ENCODE data around the gene WDR93. TPM values are rescaled to one million over a fixed set of nuclear protein-coding genes. Genes with fewer than 3 reads are reported as not detected.
"Not testable (repeated sequence)": the region's sequence is repeated elsewhere in the genome, so short reads cannot be mapped to it uniquely, and the experiment has no call there.

Gene WDR93
- polyA plus RNA-seq, 1 donor from 2014 or later = not detected

DNA sequence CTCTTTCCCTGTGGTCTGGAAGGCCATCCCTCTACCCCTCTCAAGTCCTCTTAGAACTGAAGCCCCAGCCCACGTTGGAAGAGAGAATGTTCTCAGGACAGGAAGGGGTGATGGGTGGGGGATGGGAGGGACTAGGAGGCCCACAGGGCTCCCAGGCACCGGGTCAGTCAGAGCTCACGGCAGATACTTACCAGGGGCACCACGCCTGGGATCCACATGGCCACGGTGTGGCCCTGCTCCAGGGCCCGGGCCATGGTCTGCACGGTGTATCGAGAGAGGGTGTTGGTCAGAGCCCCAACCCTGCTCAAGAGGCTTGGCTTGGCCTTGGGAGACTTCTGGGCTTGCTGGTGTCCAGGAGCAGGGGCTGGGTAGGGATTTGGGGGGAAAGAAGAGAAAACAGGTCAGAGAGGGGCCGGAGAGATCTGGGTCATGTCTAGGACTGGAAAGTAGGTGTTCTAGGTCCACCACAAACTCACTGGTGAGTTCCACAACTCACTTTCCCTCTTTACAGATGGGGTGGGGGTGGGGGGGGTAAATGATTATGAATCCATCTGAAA lies 21.2 kb upstream of the WDR93 start:
- H3K27ac Mint-ChIP-seq = no peak overlapping the region
- peaks cover 0 to 4% (median 4%) of the 10 kb centered on the region in 3 donors for H3K4me1 Mint-ChIP-seq
- H3K9me3 Mint-ChIP-seq = peaks cover 0 to 5% (median 1%) of the 10 kb centered on the region in 3 donors
- H3K36me3 Mint-ChIP-seq = no peaks in the 10 kb centered on the region
- H3K4me3 Mint-ChIP-seq = no peak overlapping the region
- peaks cover 6% of the 10 kb centered on the region for H3K27me3 Mint-ChIP-seq

DNA sequence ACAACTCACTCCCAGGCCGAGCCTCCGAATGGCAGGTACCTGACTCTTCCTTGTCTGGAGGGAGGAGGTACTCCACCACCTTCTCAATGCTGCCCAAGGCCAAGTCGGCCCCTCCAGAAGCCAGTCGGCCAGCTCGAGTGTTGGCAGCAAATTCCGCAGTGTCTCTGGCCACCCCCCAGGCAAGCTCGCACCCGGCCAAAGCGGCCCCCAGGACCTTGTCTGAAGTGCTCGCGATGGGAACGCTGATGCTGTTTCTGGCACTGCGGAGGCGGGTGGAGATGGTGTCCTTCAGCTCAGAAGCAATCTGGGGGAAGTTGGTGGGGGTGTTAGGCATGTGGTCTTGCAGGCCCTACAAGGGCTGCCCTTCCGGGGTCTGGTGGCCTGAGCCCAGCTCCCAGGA lies 20.7 kb upstream of the WDR93 start:
- H3K4me3 Mint-ChIP-seq = no peak overlapping the region
- peaks cover 0 to 1% (median under 1%) of the 10 kb centered on the region in 3 donors for H3K4me1 Mint-ChIP-seq
- H3K36me3 Mint-ChIP-seq = no peaks in the 10 kb centered on the region
- peaks cover 0 to 5% (median 1%) of the 10 kb centered on the region in 3 donors for H3K9me3 Mint-ChIP-seq
- no peak overlapping the region for H3K27ac Mint-ChIP-seq
- H3K27me3 Mint-ChIP-seq = peaks cover under 1% of the 10 kb centered on the region

DNA sequence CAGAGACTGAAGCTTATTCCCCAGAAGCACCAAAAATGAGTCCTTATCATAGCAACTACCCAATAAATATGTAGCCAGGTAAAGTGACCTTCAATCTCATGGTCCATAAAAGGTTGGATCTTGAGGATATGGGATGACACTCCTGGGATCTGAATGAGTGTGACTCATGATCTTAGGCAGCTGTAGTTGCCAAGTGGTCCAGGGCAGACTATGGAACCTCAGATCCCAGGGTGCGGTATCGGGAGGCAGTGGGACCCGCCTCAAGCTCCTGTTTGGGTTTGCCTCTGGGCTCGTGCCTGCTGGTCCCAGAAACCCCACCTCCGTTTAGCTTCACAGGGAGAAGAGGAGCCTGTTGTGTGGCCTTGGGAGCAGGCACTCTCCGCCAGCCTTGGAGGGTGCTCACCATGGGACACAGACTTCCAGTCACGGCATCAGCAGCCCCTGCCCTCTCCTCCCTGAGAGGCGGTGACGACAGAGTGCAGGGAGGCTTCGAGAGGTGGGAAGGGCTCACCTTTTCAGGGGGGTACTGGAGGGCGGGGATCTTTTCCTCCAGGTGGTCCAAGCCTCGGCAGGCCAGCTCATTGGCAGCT lies 19.5 kb upstream of the WDR93 start:
- H3K9me3 Mint-ChIP-seq = peaks cover 0 to 5% (median 1%) of the 10 kb centered on the region in 3 donors
- H3K27me3 Mint-ChIP-seq = no peaks in the 10 kb centered on the region
- H3K36me3 Mint-ChIP-seq = no peaks in the 10 kb centered on the region
- H3K4me1 Mint-ChIP-seq = no peaks in the 10 kb centered on the region
- H3K4me3 Mint-ChIP-seq = no peak overlapping the region
- no peak overlapping the region for H3K27ac Mint-ChIP-seq

DNA sequence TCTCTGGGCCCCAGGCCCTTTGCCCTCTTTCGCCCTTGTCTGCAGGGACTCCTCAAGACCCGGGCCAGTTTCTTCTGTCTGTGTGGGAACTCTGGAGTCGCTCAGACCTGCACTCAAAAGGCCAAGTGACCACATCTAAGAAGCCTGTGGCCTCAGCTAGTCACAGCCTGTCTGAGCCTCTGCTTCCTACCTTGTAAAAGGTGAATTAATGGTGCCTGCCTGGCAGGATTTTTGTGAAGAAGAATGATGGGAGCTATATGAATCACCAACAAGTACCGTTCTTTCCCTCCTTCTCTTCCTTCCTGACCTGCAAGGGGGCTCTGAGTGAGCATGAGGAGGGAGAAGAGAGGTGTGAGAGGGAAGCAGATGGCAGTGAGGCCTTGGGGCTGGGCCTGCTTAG lies 18.9 kb upstream of the WDR93 start:
- Mint-ChIP-seq H3K9me3 (peaks cover 0 to 5% (median 1%) of the 10 kb centered on the region in 3 donors), H3K4me1 (no peaks in the 10 kb centered on the region), H3K4me3 (no peak overlapping the region), H3K27me3 (no peaks in the 10 kb centered on the region), H3K36me3 (no peaks in the 10 kb centered on the region), H3K27ac (no peak overlapping the region)

DNA sequence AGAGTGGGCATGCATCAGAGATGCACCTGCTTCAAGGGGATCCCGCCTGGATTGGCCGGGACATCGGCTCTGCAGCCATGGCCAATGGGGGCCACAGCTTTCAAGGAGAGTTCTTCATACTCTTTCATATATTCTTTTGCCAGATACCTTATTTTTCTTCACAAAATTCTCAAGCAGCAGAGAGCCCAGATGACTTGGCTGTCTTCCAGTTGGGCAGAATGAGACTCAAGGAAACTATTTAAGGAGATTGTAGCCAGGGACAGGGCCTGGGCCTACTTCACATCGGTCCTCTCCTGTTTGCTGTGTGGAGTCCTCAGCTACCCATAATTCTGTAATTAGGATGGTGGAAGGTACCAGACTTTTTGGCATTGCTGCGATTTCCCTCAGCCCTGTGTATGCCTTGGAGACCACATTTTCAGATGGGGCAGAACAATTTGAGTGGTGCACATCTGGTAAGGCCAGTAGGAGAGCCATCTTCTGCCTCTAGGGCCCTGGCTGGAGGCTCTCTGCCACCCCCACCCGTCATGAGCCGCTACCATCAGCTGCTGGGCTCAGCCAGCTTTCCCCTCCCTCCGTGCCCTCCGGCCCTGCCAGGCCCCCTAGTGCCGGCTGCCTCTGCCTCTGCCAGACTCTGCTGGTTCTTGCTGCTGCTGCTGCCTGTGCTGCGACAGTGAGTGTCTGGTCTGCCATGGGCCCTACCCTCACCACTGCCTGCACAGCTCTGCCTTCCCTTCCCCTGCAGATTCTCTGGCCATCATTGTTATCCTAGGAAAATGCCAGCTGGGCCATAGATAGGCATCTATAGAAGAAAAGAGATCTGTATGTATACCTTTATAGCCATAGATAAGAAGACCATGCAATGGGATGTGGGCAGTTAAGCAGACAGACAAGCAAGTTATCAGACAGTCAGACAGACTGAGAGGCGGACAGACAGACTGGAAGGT lies 18.1 kb upstream of the WDR93 start:
- Mint-ChIP-seq H3K9me3 (peaks cover 0 to 5% (median 1%) of the 10 kb centered on the region in 3 donors), H3K27me3 (no peaks in the 10 kb centered on the region), H3K4me3 (no peak overlapping the region), H3K4me1 (no peaks in the 10 kb centered on the region), H3K36me3 (no peaks in the 10 kb centered on the region), H3K27ac (no peak overlapping the region)

DNA sequence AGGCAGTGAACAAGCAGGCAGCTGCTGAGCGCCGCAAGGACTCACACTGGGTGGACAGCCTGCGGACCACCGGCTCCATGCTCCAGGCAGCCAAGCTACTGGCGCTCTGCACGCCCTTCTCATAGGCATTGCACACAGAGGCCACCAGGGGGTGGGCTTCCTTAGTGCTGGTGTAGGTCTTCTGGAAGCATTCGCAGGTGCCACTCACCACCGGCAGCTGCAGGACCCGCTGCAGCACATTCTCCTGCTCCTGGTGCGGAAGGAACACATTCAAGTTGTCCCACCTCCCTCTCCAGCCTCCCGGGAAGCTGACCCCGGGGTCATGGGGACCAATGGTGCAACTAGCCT lies 17.5 kb upstream of the WDR93 start:
- H3K4me3 Mint-ChIP-seq = no peak overlapping the region
- no peak overlapping the region for H3K27ac Mint-ChIP-seq
- no peaks in the 10 kb centered on the region for H3K4me1 Mint-ChIP-seq
- no peaks in the 10 kb centered on the region for H3K36me3 Mint-ChIP-seq
- peaks cover 0 to 5% (median 1%) of the 10 kb centered on the region in 3 donors for H3K9me3 Mint-ChIP-seq
- no peaks in the 10 kb centered on the region for H3K27me3 Mint-ChIP-seq

DNA sequence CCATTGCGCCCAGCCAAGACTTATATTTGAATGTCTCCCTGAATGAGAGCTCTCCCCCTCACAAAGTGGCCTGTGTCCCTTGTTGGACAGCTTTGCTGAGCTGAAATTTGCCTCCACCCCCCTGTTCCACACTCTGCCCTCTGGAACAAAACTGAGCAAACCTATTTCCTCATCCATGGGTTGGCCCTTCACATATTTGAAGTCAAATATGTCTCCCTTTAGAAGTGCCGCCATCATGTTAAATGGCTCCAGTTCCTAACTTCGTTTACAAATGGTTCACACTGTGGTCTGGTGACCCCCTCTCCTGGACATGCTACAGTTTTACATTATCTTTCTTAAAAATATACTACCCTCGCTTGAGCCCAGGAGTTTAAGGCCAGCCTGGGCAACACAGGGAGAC lies 16.1 kb upstream of the WDR93 start:
- Mint-ChIP-seq H3K27ac (no peak overlapping the region), H3K4me3 (no peak overlapping the region), H3K9me3 (peaks cover 0 to 3% (median 0%) of the 10 kb centered on the region in 3 donors), H3K4me1 (no peaks in the 10 kb centered on the region), H3K27me3 (no peaks in the 10 kb centered on the region), H3K36me3 (peaks cover 1% of the 10 kb centered on the region)

DNA sequence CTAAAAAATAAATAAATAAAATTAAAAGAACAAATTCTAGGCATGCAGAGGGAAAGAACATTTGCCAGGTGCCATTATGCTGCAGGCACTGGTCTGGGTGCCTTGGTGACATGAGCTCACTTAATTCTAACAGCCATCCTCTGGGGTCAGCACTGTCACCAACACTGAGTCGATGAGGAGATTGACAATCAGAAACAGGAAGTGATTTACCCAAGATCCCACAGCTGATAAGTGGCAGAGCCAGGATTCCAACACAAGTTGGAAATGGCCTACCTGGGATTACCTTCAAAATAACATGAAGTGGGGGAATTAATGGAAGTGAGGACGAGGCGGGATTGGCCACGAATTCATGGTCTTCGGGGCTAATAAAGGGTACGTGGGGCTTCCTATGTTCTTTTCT lies 15.0 kb upstream of the WDR93 start:
- Mint-ChIP-seq H3K27me3 (no peaks in the 10 kb centered on the region), H3K36me3 (peaks cover 1% of the 10 kb centered on the region), H3K27ac (no peak overlapping the region), H3K9me3 (peaks cover 0 to 3% (median 0%) of the 10 kb centered on the region in 3 donors), H3K4me3 (no peak overlapping the region), H3K4me1 (no peaks in the 10 kb centered on the region)

DNA sequence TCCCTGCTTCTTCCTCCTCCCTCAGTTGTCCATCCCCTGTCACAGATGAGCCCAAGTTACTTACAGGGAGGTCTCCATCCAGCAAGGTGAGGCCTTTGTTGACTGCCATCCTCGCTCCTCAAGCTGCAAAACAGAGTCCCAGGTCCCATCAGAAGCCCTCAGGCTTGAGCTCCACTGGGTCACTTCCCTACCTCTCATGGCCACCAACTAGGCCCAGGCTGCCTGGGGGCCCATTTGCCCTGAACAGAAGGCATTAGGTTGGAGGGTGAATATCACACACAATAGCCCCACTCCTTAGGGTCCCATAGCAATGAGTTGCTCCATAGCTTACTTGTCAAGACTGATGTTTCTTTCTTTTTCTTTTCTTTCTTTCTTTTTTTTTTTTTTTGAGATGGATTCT lies 13.2 kb upstream of the WDR93 start:
- H3K4me3 Mint-ChIP-seq = no peak overlapping the region
- peak overlapping the region in 1 of 3 donors; percentile 7 for H3K27ac Mint-ChIP-seq
- H3K4me1 Mint-ChIP-seq = no peaks in the 10 kb centered on the region
- H3K9me3 Mint-ChIP-seq = peaks cover 0 to 3% (median 0%) of the 10 kb centered on the region in 3 donors
- H3K36me3 Mint-ChIP-seq = peaks cover 1% of the 10 kb centered on the region
- H3K27me3 Mint-ChIP-seq = no peaks in the 10 kb centered on the region

DNA sequence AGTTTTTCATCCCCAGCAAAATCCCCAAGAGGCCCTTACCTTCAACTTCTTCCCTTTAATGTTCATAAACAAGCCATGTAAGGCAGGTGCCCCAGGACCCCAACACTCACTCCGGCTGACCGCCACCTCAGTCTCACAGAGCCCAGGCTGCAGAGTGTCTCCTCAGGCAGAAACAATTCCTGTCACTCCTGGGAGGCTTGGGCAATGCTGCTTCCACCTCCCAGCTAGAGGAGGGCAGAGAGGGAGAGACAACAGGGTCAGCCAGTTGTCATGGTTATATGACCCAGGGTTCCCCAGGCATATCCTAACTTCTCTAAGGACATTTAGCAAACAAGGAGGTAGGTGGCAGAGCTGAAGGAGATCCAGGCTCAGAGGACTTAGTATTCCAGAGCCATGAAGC lies 11.4 kb upstream of the WDR93 start, which contains the start of gene PLIN1:
TSS of gene PLIN1 (minus strand) at position 156 of the 400 bp plus-strand sequence. CDS start 1,878 bp downstream, outside the sequence.
- H3K27ac Mint-ChIP-seq = peak within 1 kb of the TSS in 1 of 3 donors; percentile 19
- H3K4me3 Mint-ChIP-seq = no peak within 1 kb of the TSS
- no peaks in the 10 kb centered on the region for H3K9me3 Mint-ChIP-seq
- no peaks in the 10 kb centered on the region for H3K27me3 Mint-ChIP-seq
- peaks cover 1% of the 10 kb centered on the region for H3K36me3 Mint-ChIP-seq
- H3K4me1 Mint-ChIP-seq = no peaks in the 10 kb centered on the region

DNA sequence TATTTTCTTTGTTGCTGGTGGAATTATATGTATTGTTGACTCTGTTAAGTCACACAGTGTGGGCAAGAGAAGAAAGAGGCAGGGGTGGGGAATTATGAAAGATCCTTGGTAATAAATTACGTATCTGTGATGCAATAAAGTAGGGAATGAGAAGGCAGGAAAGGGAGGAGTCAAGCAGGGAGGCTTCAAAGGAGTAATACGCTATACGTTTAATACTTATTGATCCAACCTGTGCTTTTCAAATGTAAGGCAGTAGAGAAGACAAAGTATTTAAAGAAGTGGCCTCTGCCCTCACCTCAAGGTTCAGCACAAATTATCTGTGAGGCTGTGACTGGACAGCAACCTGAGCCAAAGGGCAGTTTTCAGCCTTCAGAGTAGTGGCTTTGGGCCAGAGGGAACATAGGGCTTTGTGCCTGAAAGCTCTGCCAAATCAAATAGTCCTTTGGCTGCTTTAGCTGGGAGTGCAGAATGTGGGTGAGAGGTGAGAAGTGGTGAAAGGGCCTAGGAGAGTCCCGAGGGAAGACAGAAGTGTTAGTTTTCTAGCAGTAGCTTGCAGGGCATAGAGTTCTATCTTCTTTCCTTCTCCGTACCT lies 10.2 kb upstream of the WDR93 start:
- Mint-ChIP-seq H3K36me3 (peaks cover 1% of the 10 kb centered on the region), H3K4me1 (no peaks in the 10 kb centered on the region), H3K27me3 (no peaks in the 10 kb centered on the region), H3K4me3 (no peak overlapping the region), H3K9me3 (no peaks in the 10 kb centered on the region), H3K27ac (no peak overlapping the region)

DNA sequence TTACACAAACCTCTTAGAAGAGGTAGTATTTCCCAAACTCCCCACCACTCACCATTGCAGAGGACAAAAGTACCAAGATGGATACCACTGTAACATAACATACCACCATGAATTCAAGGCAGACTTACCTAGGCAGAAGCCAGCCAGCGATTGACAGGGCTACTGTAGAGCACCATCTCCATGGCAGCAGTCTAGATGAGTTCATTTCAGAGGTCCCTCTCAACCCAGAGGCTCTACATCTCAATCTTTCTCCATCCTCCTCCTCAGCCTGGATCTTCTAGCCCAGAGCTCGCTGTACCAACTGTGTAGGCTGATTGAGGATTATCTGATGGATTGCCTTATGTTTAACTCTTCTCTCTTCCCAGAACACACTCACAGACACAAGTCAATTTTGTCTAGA lies 9.5 kb upstream of the WDR93 start:
- Mint-ChIP-seq H3K27ac (peak overlapping the region in 1 of 3 donors; percentile 37), H3K4me3 (no peak overlapping the region), H3K4me1 (no peaks in the 10 kb centered on the region), H3K36me3 (peaks cover 1% of the 10 kb centered on the region), H3K9me3 (no peaks in the 10 kb centered on the region), H3K27me3 (no peaks in the 10 kb centered on the region)

DNA sequence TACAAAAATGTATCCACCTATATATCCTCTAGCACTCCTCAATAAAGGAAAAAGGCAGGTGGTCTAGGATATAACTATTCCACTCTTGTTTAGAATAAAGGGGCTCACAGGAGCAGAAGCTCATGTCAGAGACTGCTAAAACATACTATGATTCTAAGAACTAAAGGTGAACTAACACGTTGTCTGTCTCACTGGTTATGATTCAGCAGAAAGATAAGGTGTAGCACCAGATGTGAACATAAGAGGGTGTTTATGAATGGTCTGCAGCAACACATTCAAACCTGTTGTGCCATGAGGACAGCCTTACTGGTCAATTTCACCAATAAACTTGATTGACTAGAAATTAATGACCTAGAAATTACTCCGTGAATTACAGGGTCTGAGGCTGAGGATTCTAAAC lies 4.6 kb upstream of the WDR93 start:
- H3K36me3 Mint-ChIP-seq = no peaks in the 10 kb centered on the region
- peak overlapping the region in 1 of 4 donors; percentile 50 for H3K4me3 Mint-ChIP-seq
- no peak overlapping the region for H3K27ac Mint-ChIP-seq
- H3K9me3 Mint-ChIP-seq = peaks cover 0 to under 1% (median 0%) of the 10 kb centered on the region in 3 donors
- peaks cover 0 to 6% (median 3%) of the 10 kb centered on the region in 3 donors for H3K4me1 Mint-ChIP-seq
- no peaks in the 10 kb centered on the region for H3K27me3 Mint-ChIP-seq

DNA sequence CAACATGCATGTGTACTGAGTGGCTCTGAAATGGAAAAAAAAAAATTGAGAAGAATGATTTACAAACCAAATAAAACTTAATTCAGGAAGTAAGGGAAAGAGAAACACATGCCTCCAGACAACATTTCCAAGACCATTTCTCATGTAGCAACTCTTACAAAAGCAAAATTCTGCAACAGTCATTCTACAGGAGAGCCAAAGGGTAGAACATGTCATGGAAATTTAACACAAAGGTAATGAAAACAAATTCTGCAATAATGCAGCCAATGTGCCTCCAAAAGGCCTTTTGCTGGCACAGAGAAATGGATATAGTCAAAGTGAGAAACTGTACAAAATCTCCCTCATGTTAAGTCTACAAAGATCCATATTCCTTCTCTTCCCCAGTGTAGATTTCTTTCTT lies 4.1 kb upstream of the WDR93 start:
- Mint-ChIP-seq H3K36me3 (no peaks in the 10 kb centered on the region), H3K9me3 (peaks cover 0 to 2% (median 0%) of the 10 kb centered on the region in 3 donors), H3K4me3 (peak overlapping the region in 1 of 4 donors; percentile 50), H3K27me3 (no peaks in the 10 kb centered on the region), H3K27ac (no peak overlapping the region), H3K4me1 (peaks cover 0 to 7% (median 6%) of the 10 kb centered on the region in 3 donors)

DNA sequence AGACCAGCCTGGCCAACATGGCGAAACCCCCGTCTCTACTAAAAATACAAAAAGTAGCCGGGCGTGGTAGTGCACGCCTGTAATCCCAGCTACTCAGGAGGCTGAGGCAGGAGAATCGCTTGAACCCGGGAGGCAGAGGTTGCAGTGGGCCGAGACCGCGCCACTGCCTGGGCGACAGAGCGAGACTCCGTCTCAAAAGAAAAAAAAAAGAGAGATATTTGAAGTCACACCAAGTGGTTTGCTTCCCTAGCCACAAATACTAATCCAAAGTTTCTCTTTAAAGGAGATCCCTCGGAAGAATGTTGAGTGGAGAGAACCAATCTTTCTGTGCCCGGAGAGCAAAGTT lies 708 bp upstream of the WDR93 start:
- H3K4me1 Mint-ChIP-seq, H3K36me3 Mint-ChIP-seq, H3K27me3 Mint-ChIP-seq, H3K9me3 Mint-ChIP-seq: not testable (repeated sequence)
- H3K4me3 Mint-ChIP-seq = peak overlapping the region; percentile 91 to 97 (median 96)
- H3K27ac Mint-ChIP-seq = peak overlapping the region in 2 of 3 donors; percentile 28 to 71

Data from IgD-negative memory B cell (primary cell).